ENCODE results near the gene TGM4.

GRCh38 chr3:44886561-44886960, 12.2 kb downstream of the TGM4 start:
- TF ChIP-seq CTCF (IDR thresholded peaks at IDR 0.05) (no peak), EZH2 (IDR thresholded peaks at IDR 0.05; ENCODE audit: borderline replicate concordance, insufficient read depth, low read depth, low read length, poor library complexity, severe bottlenecking) (no peak)
